HG03280 (cell line): ENCODE results near the gene LHFPL3.

Experiments
- ATAC-seq: cut with Tn5 transposase; IDR thresholded peaks from one replicate; pipeline ENCODE4 v1.9.1; 2021; ENCODE audit warnings: mild to moderate bottlenecking, moderate library complexity; ENCODE audit not compliant: unreplicated experiment

Gene LHFPL3

GRCh38 chr7:104791080-104791479, 462.7 kb downstream of the LHFPL3 start:
- no peak for ATAC-seq

- no peak for ATAC-seq
Observed at GRCh38 chr7:104793066-104793465, 464.7 kb downstream of the LHFPL3 start.

- no peak for ATAC-seq
Observed at GRCh38 chr7:104794154-104794553, 465.8 kb downstream of the LHFPL3 start.

- no peak for ATAC-seq
Observed at GRCh38 chr7:104794589-104794988, 466.2 kb downstream of the LHFPL3 start.

GRCh38 chr7:104795086-104795485, 466.7 kb downstream of the LHFPL3 start:
- ATAC-seq: no peak

- no peak for ATAC-seq
Observed at GRCh38 chr7:104795616-104796398, 467.4 kb downstream of the LHFPL3 start.

GRCh38 chr7:104800307-104800706, 471.9 kb downstream of the LHFPL3 start:
- no peak for ATAC-seq

- ATAC-seq: no peak
Observed at GRCh38 chr7:104801022-104801421, 472.6 kb downstream of the LHFPL3 start.

- no peak for ATAC-seq
Observed at GRCh38 chr7:104803931-104804330, 475.5 kb downstream of the LHFPL3 start.

GRCh38 chr7:104804696-104805095, 476.3 kb downstream of the LHFPL3 start:
- no peak for ATAC-seq

GRCh38 chr7:104805449-104806317, 477.3 kb downstream of the LHFPL3 start:
- ATAC-seq: no peak

- no peak for ATAC-seq
Observed at GRCh38 chr7:104807671-104808070, 479.3 kb downstream of the LHFPL3 start.

GRCh38 chr7:104809906-104810305, 481.5 kb downstream of the LHFPL3 start:
- no peak for ATAC-seq

- no peak for ATAC-seq
Observed at GRCh38 chr7:104814126-104814525, 485.7 kb downstream of the LHFPL3 start.

- ATAC-seq: no peak
Observed at GRCh38 chr7:104814671-104815400, 486.4 kb downstream of the LHFPL3 start.

- ATAC-seq: no peak
Observed at GRCh38 chr7:104816537-104816936, 488.1 kb downstream of the LHFPL3 start.

GRCh38 chr7:104818961-104819880, 490.8 kb downstream of the LHFPL3 start:
- no peak for ATAC-seq

- no peak for ATAC-seq
Observed at GRCh38 chr7:104820836-104821535, 492.6 kb downstream of the LHFPL3 start.

GRCh38 chr7:104823177-104823576, 494.8 kb downstream of the LHFPL3 start:
- ATAC-seq: no peak

- no peak for ATAC-seq
Observed at GRCh38 chr7:104825099-104825498, 496.7 kb downstream of the LHFPL3 start.
